Measurements from ENCODE around the gene TENM4.
A peak's percentile ranks its signal among the peaks of the same experiment; 100 is the strongest.

- TF ChIP-seq EP300 (conservative IDR thresholded peaks at IDR 0.05; ENCODE audit: poor library complexity, severe bottlenecking) (no peak), CTCF (IDR thresholded peaks at IDR 0.05; ENCODE audit: poor library complexity, severe bottlenecking) (no peak), POLR2AphosphoS5 (IDR thresholded peaks at IDR 0.05) (no peak), EZH2 (IDR thresholded peaks at IDR 0.05; ENCODE audit: borderline replicate concordance, insufficient read depth, low read length, poor library complexity, severe bottlenecking) (no peak), REST (IDR thresholded peaks at IDR 0.05; ENCODE audit: borderline replicate concordance) (peak; percentile 54)
Measured at GRCh38 chr11:79437981-79438630, 2.7 kb downstream of the TENM4 start.
